Measurements from ENCODE around the gene PRMT5.

GRCh38 chr14:22929104-22929960, at the start of gene PRMT5:
- TF ChIP-seq CTCF (IDR thresholded peaks at IDR 0.05) (no peak), POLR2A (IDR thresholded peaks at IDR 0.05) (peak; percentile 93)

Measured in ovary (tissue), 3 donors.